Prostate gland (tissue), 2 donors: ENCODE data around the gene PTPRU.

Experiments
- POLR2A ChIP-seq: fragments of 450-650 bp; IDR thresholded peaks from one replicate; pipeline ENCODE4 v1.6.1; 2016; ENCODE audit warnings: antibody characterized with exemption, mild to moderate bottlenecking
- TF ChIP-seq, protein P1 (sequence below), 4 experiments: fragments of 200-600 bp in 2 of 4; fragments of 450-650 bp in 2 of 4; sonication (generic) in 2 of 4; IDR thresholded peaks; 1 replicate in 3 of 4; 2 replicates in 1 of 4; pipeline ENCODE4 v1.5.1; 2016 to 2019; ENCODE audit warnings: antibody characterized with exemption in 4 of 4, mild to moderate bottlenecking in 2 of 4, moderate library complexity in 2 of 4

DNA sequence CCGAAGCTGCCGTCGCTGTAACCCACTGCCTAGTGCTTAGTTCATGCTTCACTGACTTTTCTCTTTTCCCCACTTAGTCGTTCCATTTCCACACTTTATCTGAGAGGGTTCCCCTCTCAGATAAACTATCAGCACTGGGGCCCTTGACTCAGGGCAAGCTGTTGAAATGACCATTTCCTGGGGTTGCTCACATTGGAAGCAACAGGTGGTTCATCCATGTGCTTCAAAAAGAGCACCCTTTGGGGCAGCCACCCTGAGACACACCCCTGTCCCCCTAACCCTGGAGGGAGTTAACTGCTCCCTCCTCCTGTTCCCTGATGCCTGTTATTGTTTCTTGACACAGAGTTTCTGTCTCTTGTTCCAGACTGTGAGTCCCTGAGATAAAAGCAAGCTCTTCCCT, 107.2 kb downstream of the PTPRU start:
- TF ChIP-seq, protein P1, sequence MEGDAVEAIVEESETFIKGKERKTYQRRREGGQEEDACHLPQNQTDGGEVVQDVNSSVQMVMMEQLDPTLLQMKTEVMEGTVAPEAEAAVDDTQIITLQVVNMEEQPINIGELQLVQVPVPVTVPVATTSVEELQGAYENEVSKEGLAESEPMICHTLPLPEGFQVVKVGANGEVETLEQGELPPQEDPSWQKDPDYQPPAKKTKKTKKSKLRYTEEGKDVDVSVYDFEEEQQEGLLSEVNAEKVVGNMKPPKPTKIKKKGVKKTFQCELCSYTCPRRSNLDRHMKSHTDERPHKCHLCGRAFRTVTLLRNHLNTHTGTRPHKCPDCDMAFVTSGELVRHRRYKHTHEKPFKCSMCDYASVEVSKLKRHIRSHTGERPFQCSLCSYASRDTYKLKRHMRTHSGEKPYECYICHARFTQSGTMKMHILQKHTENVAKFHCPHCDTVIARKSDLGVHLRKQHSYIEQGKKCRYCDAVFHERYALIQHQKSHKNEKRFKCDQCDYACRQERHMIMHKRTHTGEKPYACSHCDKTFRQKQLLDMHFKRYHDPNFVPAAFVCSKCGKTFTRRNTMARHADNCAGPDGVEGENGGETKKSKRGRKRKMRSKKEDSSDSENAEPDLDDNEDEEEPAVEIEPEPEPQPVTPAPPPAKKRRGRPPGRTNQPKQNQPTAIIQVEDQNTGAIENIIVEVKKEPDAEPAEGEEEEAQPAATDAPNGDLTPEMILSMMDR (IDR thresholded peaks at IDR 0.05): no peak
- no peak for TF ChIP-seq POLR2A
